GM12891 (cell line): ENCODE measurements around the gene PHLPP1.

ENCODE experiments used
- POLR2AphosphoS5 ChIP-seq: IDR thresholded peaks from 2 replicates; pipeline ENCODE4 v1.6.1; 2011; ENCODE audit warnings: low read depth, low read length, control low read depth
- SPI1 ChIP-seq: IDR thresholded peaks from 2 replicates; pipeline ENCODE4 v1.6.1; 2011; ENCODE audit warnings: low read depth, low read length, control low read depth
- TAF1 ChIP-seq: IDR thresholded peaks from 2 replicates; pipeline ENCODE4 v1.6.1; 2011; ENCODE audit warnings: low read depth, low read length, control low read depth

DNA sequence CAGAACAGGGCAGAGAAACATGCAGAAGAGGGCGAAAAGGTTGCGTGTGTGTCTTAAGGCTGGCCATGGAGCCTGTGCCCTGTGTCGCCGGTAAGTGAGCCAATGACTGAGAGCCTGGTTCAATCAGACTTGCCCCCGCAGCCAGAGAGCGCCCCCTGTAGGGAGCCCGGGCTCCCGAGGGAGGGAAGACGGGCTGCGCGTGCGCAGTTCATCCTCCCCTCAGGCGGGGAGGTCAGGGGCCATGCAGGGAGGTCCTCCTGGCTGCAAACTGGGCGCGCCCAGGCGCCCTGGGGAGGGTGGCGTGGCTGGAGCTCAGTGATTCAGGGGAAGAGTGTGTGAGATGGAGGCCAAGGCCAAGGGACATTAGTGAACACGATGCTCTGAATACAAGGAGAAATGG, 276.6 kb downstream of the PHLPP1 start:
- no peak for TF ChIP-seq TAF1
- TF ChIP-seq POLR2AphosphoS5, result no peak
- no peak for TF ChIP-seq SPI1
